Activated CD8-positive, alpha-beta T cell treated with anti-CD3 and anti-CD28 coated beads for 36 hours (primary cell): ENCODE measurements around the gene PARP1. TPM values are rescaled to one million over a fixed set of nuclear protein-coding genes. Genes with fewer than 3 reads are reported as not detected.
A peak's percentile ranks its signal among the peaks of the same experiment; 100 is the strongest.
"Not testable (repeated sequence)": the region's sequence is repeated elsewhere in the genome, so short reads cannot be mapped to it uniquely, and the experiment has no call there.

ENCODE experiments used
- ATAC-seq: fragments of 200-7000 bp; cut with Tn5 transposase; one replicate; pipeline ENCODE4 v1.10.0; 2021; ENCODE audit warnings: mild to moderate bottlenecking, moderate library complexity
- CTCF ChIA-PET: fragments of 350-600 bp; sonication (Branson Sonifier 250); formaldehyde crosslinking; loops from one replicate; lab custom pipeline; 2021; ENCODE audit warnings: antibody characterized with exemption; lab: Charles Lee
- POLR2A ChIA-PET: fragments of 350-600 bp; sonication (Branson Sonifier 250); formaldehyde crosslinking; loops from one replicate; lab custom pipeline; 2021; ENCODE audit warnings: antibody characterized with exemption; lab: Charles Lee
- DNase-seq: peaks from one replicate; pipeline ENCODE4 v3.0.0-alpha.2; 2020
- H3K27ac Mint-ChIP-seq: one replicate; pipeline ENCODE4 v1.8.0; 2021; ENCODE audit warnings: mild to moderate bottlenecking, mixed read lengths
- H3K27me3 Mint-ChIP-seq: one replicate; pipeline ENCODE4 v1.8.0; 2021; ENCODE audit warnings: mixed read lengths
- H3K36me3 Mint-ChIP-seq: one replicate; pipeline ENCODE4 v1.8.0; 2021; ENCODE audit warnings: low read depth, mixed read lengths
- H3K4me1 Mint-ChIP-seq: one replicate; pipeline ENCODE4 v1.8.0; 2021; ENCODE audit warnings: low read depth, mixed read lengths
- H3K4me3 Mint-ChIP-seq: one replicate; pipeline ENCODE4 v1.8.0; 2021; ENCODE audit warnings: mild to moderate bottlenecking, moderate library complexity, mixed read lengths
- H3K9me3 Mint-ChIP-seq: one replicate; pipeline ENCODE4 v1.8.0; 2021; ENCODE audit warnings: mixed read lengths
- intact Hi-C: fragments of 100-400 bp; cut with micrococcal nuclease; formaldehyde crosslinking; loops from one replicate; pipeline ENCODE4 v1.10.0; 2022
- total RNA-seq, 2 experiments: library from RNA; stranded (reverse); gene quantifications; one replicate each; pipeline ENCODE4 v1.2.3, GENCODE V29; 2021
- TF ChIP-seq, protein P1 (sequence below): fragments of 200-600 bp; IDR thresholded peaks from one replicate; pipeline ENCODE4 v1.8.0; 2022; ENCODE audit warnings: antibody characterized with exemption, mild to moderate bottlenecking

Gene PARP1
- total RNA-seq, 2 experiments from 2014 or later, result 203 to 206 TPM

GRCh38 chr1:226427131-226427530 is 19.2 kb upstream of the PARP1 start:
- no peak for DNase-seq
- peaks cover 30% of the 10 kb centered on the region for H3K4me1 Mint-ChIP-seq
- ATAC-seq, result no peak
- CTCF ChIA-PET, result interaction anchor here (1.3 to 3.4 kb wide), 2 partner anchors 17 to 19 kb away, joined by 4 to 18 read pairs; partner anchors contain the start of gene PARP1
- no peaks in the 10 kb centered on the region for H3K36me3 Mint-ChIP-seq
- TF ChIP-seq, protein P1, sequence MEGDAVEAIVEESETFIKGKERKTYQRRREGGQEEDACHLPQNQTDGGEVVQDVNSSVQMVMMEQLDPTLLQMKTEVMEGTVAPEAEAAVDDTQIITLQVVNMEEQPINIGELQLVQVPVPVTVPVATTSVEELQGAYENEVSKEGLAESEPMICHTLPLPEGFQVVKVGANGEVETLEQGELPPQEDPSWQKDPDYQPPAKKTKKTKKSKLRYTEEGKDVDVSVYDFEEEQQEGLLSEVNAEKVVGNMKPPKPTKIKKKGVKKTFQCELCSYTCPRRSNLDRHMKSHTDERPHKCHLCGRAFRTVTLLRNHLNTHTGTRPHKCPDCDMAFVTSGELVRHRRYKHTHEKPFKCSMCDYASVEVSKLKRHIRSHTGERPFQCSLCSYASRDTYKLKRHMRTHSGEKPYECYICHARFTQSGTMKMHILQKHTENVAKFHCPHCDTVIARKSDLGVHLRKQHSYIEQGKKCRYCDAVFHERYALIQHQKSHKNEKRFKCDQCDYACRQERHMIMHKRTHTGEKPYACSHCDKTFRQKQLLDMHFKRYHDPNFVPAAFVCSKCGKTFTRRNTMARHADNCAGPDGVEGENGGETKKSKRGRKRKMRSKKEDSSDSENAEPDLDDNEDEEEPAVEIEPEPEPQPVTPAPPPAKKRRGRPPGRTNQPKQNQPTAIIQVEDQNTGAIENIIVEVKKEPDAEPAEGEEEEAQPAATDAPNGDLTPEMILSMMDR, result no peak
- intact Hi-C loops, result loop anchor here (10.0 kb wide), 1 partner anchor 118 kb away; the partner anchor contains the start of gene STUM
- no peaks in the 10 kb centered on the region for H3K9me3 Mint-ChIP-seq
- H3K27ac Mint-ChIP-seq, result no peak overlapping the region
- no peaks in the 10 kb centered on the region for H3K27me3 Mint-ChIP-seq
- no peak overlapping the region for H3K4me3 Mint-ChIP-seq
- POLR2A ChIA-PET, result interaction anchor here (1.1 kb wide), 1 partner anchor 33 kb away, joined by 3 read pairs; no protein-coding TSS in a partner anchor

DNA sequence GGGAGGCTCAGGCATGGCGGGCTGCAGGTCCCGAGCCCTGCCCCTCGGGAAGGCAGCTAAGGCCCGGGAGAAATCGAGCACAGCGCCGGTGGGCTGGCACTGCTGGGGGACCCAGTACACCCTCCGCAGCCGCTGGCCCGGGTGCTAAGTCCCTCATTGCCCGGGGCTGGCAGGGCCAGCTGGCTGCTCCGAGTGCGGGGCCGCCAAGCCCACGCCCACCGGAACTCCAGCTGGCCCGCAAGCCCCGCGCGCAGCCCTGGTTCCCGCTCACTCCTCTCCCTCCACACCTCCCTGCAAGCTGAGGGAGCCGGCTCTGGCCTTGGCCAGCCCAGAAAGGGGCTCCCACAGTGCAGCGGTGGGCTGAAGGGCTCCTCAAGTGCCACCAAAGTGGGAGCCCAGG is 18.5 kb upstream of the PARP1 start:
- peaks cover 30% of the 10 kb centered on the region for H3K4me1 Mint-ChIP-seq
- H3K36me3 Mint-ChIP-seq, H3K9me3 Mint-ChIP-seq, ATAC-seq, H3K27ac Mint-ChIP-seq, H3K4me3 Mint-ChIP-seq, DNase-seq, H3K27me3 Mint-ChIP-seq: not testable (repeated sequence)
- ChIA-PET CTCF (interaction anchor here (0.9 to 10.8 kb wide), 5 partner anchors 18 to 247 kb away, joined by 3 to 95 read pairs (median 3); partner anchors contain the start of gene PARP1), POLR2A (interaction anchor here (0.6 to 1.1 kb wide), 3 partner anchors 9 to 34 kb away, joined by 3 read pairs; no protein-coding TSS in a partner anchor)
- intact Hi-C loops, result loop anchor here (10.0 kb wide), 1 partner anchor 118 kb away; the partner anchor contains the start of gene STUM

DNA sequence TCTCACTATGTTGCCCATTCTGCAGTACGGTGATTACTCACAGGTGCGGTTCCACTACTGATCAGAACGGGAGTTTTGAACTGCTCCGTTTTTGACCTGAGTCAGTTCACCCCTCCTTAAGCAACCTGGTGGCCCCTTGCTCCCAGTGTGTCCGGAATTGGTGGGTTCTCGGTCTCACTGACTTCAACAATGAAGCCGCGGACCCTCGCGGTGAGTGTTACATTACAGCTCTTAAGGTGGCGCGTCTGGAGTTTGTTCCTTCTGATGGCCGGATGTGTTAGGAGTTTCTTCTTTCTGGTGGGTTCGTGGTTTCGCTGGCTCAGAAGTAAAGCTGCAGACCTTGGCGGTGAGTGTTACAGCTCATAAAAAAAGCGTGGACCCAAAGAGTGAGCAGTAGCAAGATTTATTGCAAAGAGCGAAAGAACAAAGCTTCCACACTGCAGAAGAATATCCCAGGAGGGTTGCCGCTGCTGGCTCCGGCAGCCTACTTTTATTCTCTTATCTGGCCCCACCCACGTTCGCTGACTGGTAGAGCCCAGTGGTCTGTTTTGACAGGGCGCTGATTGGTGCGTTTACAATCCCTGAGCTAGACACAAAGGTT is 17.6 kb upstream of the PARP1 start:
- Mint-ChIP-seq H3K27me3 (no peaks in the 10 kb centered on the region), H3K27ac (peak overlapping the region; percentile 58), H3K4me3 (peak overlapping the region; percentile 70), H3K4me1 (peaks cover 30% of the 10 kb centered on the region), H3K9me3 (no peaks in the 10 kb centered on the region), H3K36me3 (no peaks in the 10 kb centered on the region)
- DNase-seq (peak; percentile 74), ATAC-seq (peak; percentile 46)
- ChIA-PET POLR2A (interaction anchor here (0.9 kb wide), 1 partner anchor 19 kb away, joined by 3 read pairs; no protein-coding TSS in a partner anchor), CTCF (interaction anchor here (0.7 to 10.8 kb wide), 16 partner anchors 15 to 262 kb away, joined by 3 to 95 read pairs (median 4); partner anchors contain the start of gene PARP1)
- TF ChIP-seq, protein P1, result no peak
- intact Hi-C loops, result loop anchor here (10.0 kb wide), 1 partner anchor 119 kb away; the partner anchor contains the start of gene STUM

GRCh38 chr1:226425004-226425378 is 17.1 kb upstream of the PARP1 start:
- TF ChIP-seq, protein P1, result no peak
- DNase-seq (no peak), ATAC-seq (no peak)
- Mint-ChIP-seq H3K4me3 (no peak overlapping the region), H3K9me3 (no peaks in the 10 kb centered on the region), H3K36me3 (no peaks in the 10 kb centered on the region), H3K27ac (no peak overlapping the region), H3K4me1 (peaks cover 30% of the 10 kb centered on the region), H3K27me3 (no peaks in the 10 kb centered on the region)
- ChIA-PET POLR2A (interaction anchor here (0.6 to 1.4 kb wide), 2 partner anchors 13 to 426 kb away, joined by 3 to 4 read pairs; partner anchors contain the start of gene SDE2), CTCF (interaction anchor here (0.7 to 10.8 kb wide), 16 partner anchors 16 to 262 kb away, joined by 3 to 95 read pairs (median 4); partner anchors contain the start of gene PARP1)
- intact Hi-C loops, result loop anchor here (10.0 kb wide), 1 partner anchor 120 kb away; the partner anchor contains the start of gene STUM

GRCh38 chr1:226424221-226425003 is 16.5 kb upstream of the PARP1 start:
- POLR2A ChIA-PET, result interaction anchor here (0.6 to 1.4 kb wide), 2 partner anchors 13 to 425 kb away, joined by 3 to 4 read pairs; partner anchors contain the start of gene SDE2
- DNase-seq (peak; percentile 29), ATAC-seq (peak; percentile 54)
- TF ChIP-seq, protein P1, result peak; percentile 74
- Mint-ChIP-seq H3K9me3 (no peaks in the 10 kb centered on the region), H3K27me3 (no peaks in the 10 kb centered on the region), H3K4me1 (peaks cover 27% of the 10 kb centered on the region), H3K4me3 (no peak overlapping the region), H3K36me3 (no peaks in the 10 kb centered on the region), H3K27ac (no peak overlapping the region)
- CTCF ChIA-PET, result interaction anchor here (0.7 to 10.8 kb wide), 17 partner anchors 16 to 185 kb away, joined by 3 to 95 read pairs (median 5); partner anchors contain the start of gene PARP1
- intact Hi-C loops, result loop anchor here (10.0 kb wide), 1 partner anchor 120 kb away; the partner anchor contains the start of gene STUM
